DMS 273 treated with DMSO at 0.1 percent for 48 hours (cell line): ENCODE data around the gene KDELR1.

Experiments used
- DNase-seq: peaks from one replicate; lab custom pipeline; 2025; lab: John Stamatoyannopoulos, UW

Gene KDELR1

GRCh38 chr19:48342414-48342738 is 49.0 kb downstream of the KDELR1 start:
- DNase-seq, result no peak

DNA sequence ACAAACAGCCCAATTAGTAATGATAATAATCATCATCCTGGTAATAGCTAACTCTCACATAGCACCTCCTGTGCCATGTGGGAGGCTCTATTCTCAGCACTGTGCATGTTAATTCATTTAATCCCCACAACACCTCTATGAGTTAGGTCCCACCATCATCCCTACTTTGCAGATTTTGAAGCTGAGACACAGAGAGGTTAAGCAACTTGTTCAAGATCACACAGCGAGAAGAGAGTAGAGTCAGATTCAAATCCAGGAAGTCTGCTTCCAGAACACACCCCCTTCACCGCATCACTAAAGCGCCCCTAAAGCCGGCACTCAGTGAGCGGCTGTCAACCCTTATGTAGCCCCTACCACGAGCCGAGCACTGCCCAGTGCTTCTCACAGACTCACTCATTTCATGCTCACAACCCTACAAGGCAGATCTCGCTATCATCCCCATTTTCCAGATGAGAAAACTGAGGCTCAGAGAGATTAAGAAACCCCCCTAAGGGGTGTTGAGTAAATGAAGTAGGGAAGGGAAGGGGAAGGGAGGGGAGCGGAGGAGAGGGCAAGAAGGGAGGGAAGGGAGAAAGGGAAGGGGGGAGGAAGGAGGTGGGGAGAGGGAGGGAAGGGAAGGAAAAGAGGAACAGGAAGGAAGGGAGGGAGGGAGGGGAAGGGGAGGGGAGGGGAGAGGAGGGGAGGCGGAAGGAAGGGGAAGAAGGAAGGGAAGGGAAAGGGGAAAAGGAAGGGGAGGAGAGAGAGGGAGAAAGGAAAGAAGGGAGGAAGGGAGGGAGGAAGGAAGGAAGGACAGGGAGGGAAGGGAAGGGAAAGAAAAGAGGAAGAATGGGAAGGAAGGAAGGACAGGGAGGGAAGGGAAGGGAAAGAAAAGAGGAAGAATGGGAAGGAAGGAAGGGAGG is 49.6 kb downstream of the KDELR1 start:
- no peak for DNase-seq

- DNase-seq, result peak; percentile 98
Measured at GRCh38 chr19:48340995-48341394, 50.4 kb downstream of the KDELR1 start.

DNA sequence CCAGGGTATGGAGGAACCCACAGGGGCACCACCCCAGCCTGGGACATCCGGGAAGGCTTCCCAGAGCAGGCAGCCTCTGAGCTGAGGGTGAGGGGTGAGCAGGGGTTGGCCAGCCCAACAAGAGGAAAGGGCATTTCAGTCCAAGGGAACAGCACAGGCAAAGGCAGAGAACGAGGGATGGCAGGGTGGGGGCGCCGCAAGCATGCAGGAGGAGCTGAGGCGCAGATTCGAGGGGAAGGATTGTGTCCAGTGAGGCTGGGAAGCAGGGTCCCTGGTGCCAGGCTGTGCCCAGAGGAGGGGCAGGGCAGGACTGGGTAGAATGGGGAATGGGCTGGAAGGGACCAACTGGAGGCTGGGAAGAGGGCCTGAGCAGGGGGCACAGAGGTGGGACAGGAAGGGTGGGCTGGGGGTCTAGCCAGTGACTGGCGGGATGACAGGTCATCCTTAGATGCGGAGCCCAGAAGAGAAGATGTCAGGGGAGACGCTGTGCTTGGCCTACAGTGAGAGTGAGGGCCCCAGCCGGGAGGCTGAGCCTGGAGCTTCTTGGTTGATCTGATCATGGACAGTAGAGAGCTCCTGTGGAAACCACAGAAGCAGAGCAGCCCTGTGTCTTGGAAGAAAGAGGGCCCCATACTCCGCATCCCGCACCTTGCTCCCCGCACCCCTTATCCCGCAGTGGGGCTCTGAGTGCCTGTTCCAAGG is 52.4 kb downstream of the KDELR1 start:
- DNase-seq, result no peak

GRCh38 chr19:48338253-48338755 is 53.0 kb downstream of the KDELR1 start:
- DNase-seq, result no peak

- peak; percentile 83 for DNase-seq
Measured at GRCh38 chr19:48333467-48334384, 57.6 kb downstream of the KDELR1 start.

DNA sequence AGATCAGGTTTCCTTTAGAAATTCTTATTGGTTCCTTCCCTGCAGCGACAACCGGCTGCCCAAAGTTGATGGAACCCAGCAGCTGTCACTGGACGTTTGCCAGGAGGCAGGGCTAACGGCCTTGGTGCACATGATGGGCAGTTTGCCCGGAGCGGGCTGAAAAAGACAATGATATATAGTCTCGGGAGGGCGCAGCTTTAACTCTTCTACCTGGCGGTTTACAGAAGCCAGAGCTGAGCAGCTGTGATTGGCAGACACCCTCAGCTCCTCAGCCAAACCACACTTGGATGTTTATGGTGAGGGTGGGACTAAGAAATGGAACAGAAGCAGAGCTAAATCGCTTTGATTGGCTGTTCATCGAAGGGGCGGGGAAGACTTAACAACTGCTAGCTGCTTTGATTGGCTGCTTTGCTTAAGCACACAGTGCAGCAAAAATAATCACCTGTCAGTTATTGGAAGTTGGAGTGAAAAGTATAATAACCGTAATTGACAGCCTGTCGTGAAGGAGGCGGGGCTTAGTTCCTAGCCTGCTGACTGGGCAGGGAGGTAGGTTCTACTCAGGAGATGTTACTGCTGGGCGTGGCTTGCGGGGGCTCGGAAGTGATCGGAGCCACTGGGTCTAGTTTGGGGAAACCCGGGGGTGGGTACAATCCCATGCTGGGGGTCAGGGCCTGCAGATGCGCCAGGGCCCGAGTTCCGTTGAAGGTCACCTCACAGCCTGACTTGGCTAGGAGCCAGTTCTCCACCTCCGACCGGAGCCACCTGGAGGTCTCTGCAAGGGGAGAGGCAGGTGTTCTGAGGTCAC is 58.5 kb downstream of the KDELR1 start:
- DNase-seq, result peak; percentile 99
